Prostate gland (tissue), 2 donors: ENCODE measurements around the gene IBA57.

Source experiments
- CTCF ChIP-seq, 4 experiments: fragments of 200-600 bp in 2 of 4; fragments of 450-650 bp in 2 of 4; sonication (generic) in 2 of 4; IDR thresholded peaks; 1 replicate in 3 of 4; 2 replicates in 1 of 4; pipeline ENCODE4 v1.5.1; 2016 to 2019; ENCODE audit warnings: antibody characterized with exemption in 4 of 4, mild to moderate bottlenecking in 2 of 4, moderate library complexity in 2 of 4
- POLR2A ChIP-seq: fragments of 450-650 bp; IDR thresholded peaks from one replicate; pipeline ENCODE4 v1.6.1; 2016; ENCODE audit warnings: antibody characterized with exemption, mild to moderate bottlenecking
- POLR2AphosphoS5 ChIP-seq: sonication (generic); formaldehyde crosslinking; IDR thresholded peaks from one replicate; pipeline ENCODE4 v1.6.1; 2017; ENCODE audit warnings: antibody characterized with exemption

GRCh38 chr1:228142701-228143136, 22.9 kb upstream of the IBA57 start:
- no peak for TF ChIP-seq CTCF (IDR thresholded peaks at IDR 0.05)
- no peak for TF ChIP-seq POLR2A
- TF ChIP-seq POLR2AphosphoS5: no peak
